SK-N-SH (cell line): ENCODE measurements around the gene FOXK1. TPM values are rescaled to one million over a fixed set of nuclear protein-coding genes. Genes with fewer than 3 reads are reported as not detected.

Source experiments
- CTCF ChIA-PET: fragments of 300-600, 350-600 bp; formaldehyde crosslinking; extraction: SDS; loops from one replicate; lab custom pipeline; 2021; lab: Yijun Ruan, JAX
- POLR2A ChIA-PET: fragments of 350-600 bp; sonication (Branson Sonifier 250); formaldehyde crosslinking; extraction: SDS; loops from one replicate; lab custom pipeline; 2020; ENCODE audit warnings: antibody characterized with exemption, inconsistent platforms; lab: Yijun Ruan, JAX
- DNase-seq: peaks from one replicate; pipeline ENCODE4 v3.0.0; 2012
- H2AFZ ChIP-seq: fragments of 200-600 bp; sonication (generic); 2 replicates; pipeline ENCODE4 v1.8.1; 2016; ENCODE audit warnings: antibody characterized with exemption, mild to moderate bottlenecking, low read depth
- H3F3A ChIP-seq: fragments of 200-600 bp; sonication (generic); replicated peaks from 2 replicates; pipeline ENCODE3; 2016; ENCODE audit warnings: antibody characterized with exemption, mild to moderate bottlenecking; ENCODE audit not compliant: insufficient read depth
- H3K27ac ChIP-seq, 2 experiments: fragments of 200-500 bp in 1 of 2; fragments of 200-600 bp in 1 of 2; sonication (Bioruptor generic) in 1 of 2; sonication (generic), shearing (Covaris generic) in 1 of 2; 2 replicates each; pipeline versions ENCODE4 v1.5.1 to v1.6.1; 2014 to 2016; ENCODE audit warnings: low read depth in 2 of 2, inconsistent platforms in 1 of 2, low read length in 1 of 2, mild to moderate bottlenecking in 1 of 2, mixed read lengths in 1 of 2
- H3K27me3 ChIP-seq: fragments of 200-600 bp; sonication (generic), shearing (Covaris generic); 2 replicates; pipeline ENCODE4 v1.6.1; 2016; ENCODE audit warnings: mixed run types; ENCODE audit not compliant: insufficient read depth
- H3K36me3 ChIP-seq, 2 experiments: fragments of 200-500 bp in 1 of 2; fragments of 200-600 bp in 1 of 2; sonication (Bioruptor generic) in 1 of 2; sonication (generic) in 1 of 2; replicated peaks in 1 of 2; 2 replicates each; pipeline versions ENCODE3 to v1.5.1; 2014 to 2016; ENCODE audit warnings: low read length in 1 of 2, mild to moderate bottlenecking in 1 of 2; ENCODE audit not compliant: insufficient read depth in 2 of 2, control insufficient read depth in 1 of 2
- H3K4me1 ChIP-seq, 2 experiments: fragments of 200-500 bp in 1 of 2; fragments of 200-600 bp in 1 of 2; sonication (Bioruptor generic) in 1 of 2; sonication (generic), shearing (Covaris generic) in 1 of 2; 2 replicates each; pipeline versions ENCODE4 v1.5.1 to v1.6.1; 2014 to 2016; ENCODE audit warnings: low read depth in 1 of 2, low read length in 1 of 2, mixed run types in 1 of 2; ENCODE audit not compliant: insufficient read depth in 2 of 2, control insufficient read depth in 1 of 2
- H3K4me2 ChIP-seq: fragments of 200-600 bp; sonication (generic), shearing (Covaris generic); 2 replicates; pipeline ENCODE4 v1.6.1; 2017; ENCODE audit warnings: mixed run types
- H3K4me3 ChIP-seq, 2 experiments: fragments of 200-500 bp in 1 of 2; fragments of 200-600 bp in 1 of 2; sonication (Bioruptor generic) in 1 of 2; sonication (generic), shearing (Covaris generic) in 1 of 2; 2 replicates each; pipeline versions ENCODE4 v1.5.1 to v1.8.1; 2014 to 2016; ENCODE audit warnings: low read depth in 2 of 2, inconsistent platforms in 1 of 2, low read length in 1 of 2, mild to moderate bottlenecking in 1 of 2, mixed read lengths in 1 of 2, moderate library complexity in 1 of 2
- H3K79me2 ChIP-seq: fragments of 200-600 bp; sonication (generic); 2 replicates; pipeline ENCODE4 v1.8.1; 2017; ENCODE audit warnings: mild to moderate bottlenecking; ENCODE audit not compliant: insufficient read depth
- H3K9ac ChIP-seq: fragments of 200-600 bp; sonication (generic); 2 replicates; pipeline ENCODE4 v1.6.1; 2017; ENCODE audit warnings: mixed run types
- H3K9me2 ChIP-seq: fragments of 200-600 bp; sonication (generic); 2 replicates; pipeline ENCODE4 v1.6.1; 2017; ENCODE audit warnings: mixed run types
- H3K9me3 ChIP-seq: fragments of 200-600 bp; sonication (generic); 2 replicates; pipeline ENCODE4 v1.6.1; 2017; ENCODE audit warnings: mixed run types, mild to moderate bottlenecking, moderate library complexity
- H4K20me1 ChIP-seq: fragments of 200-600 bp; sonication (generic); 2 replicates; pipeline ENCODE4 v1.6.1; 2017; ENCODE audit warnings: mild to moderate bottlenecking, mixed run types; ENCODE audit not compliant: insufficient read depth
- EP300 ChIP-seq, 2 experiments: IDR thresholded peaks; 2 replicates each; pipeline versions ENCODE4 v1.4.0 to v1.6.1; 2012; ENCODE audit warnings: borderline replicate concordance in 1 of 2, low read depth in 1 of 2, low read length in 1 of 2
- EZH2phosphoT487 ChIP-seq: fragments of 200-600 bp; sonication (generic); IDR thresholded peaks from 2 replicates; pipeline ENCODE4 v1.6.1; 2017; ENCODE audit warnings: low read depth, mixed run types, mild to moderate bottlenecking, antibody characterized with exemption, moderate library complexity, borderline replicate concordance
- GABPA ChIP-seq: IDR thresholded peaks from 2 replicates; pipeline ENCODE4 v1.4.0; 2012; ENCODE audit warnings: low read depth, mild to moderate bottlenecking
- GATA2 ChIP-seq: sonication (generic); formaldehyde crosslinking; IDR thresholded peaks from 2 replicates; pipeline ENCODE4 v1.5.0; 2020; ENCODE audit warnings: mild to moderate bottlenecking, missing genetic modification reagents
- MXI1 ChIP-seq: IDR thresholded peaks from 2 replicates; pipeline ENCODE4 v1.6.1; 2012; ENCODE audit warnings: mild to moderate bottlenecking, low read depth, low read length, improper control_type of control experiment
- PBX3 ChIP-seq: IDR thresholded peaks from 2 replicates; pipeline ENCODE4; 2012
- POLR2AphosphoS5 ChIP-seq: IDR thresholded peaks from 2 replicates; pipeline ENCODE4 v1.6.1; 2012; ENCODE audit warnings: low read depth, low read length
- REST ChIP-seq: IDR thresholded peaks from 2 replicates; pipeline ENCODE4 v1.6.1; 2012; ENCODE audit warnings: mild to moderate bottlenecking, low read depth, low read length, moderate library complexity
- RXRA ChIP-seq: IDR thresholded peaks from 2 replicates; pipeline ENCODE4 v1.4.0; 2012; ENCODE audit warnings: low read depth, mild to moderate bottlenecking, borderline replicate concordance
- TAF1 ChIP-seq: IDR thresholded peaks from 2 replicates; pipeline ENCODE4 v1.6.1; 2012; ENCODE audit warnings: low read depth, mild to moderate bottlenecking, low read length, moderate library complexity, borderline replicate concordance
- TCF12 ChIP-seq: IDR thresholded peaks from 2 replicates; pipeline ENCODE4 v1.4.0; 2012
- USF1 ChIP-seq: IDR thresholded peaks from 2 replicates; pipeline ENCODE4 v1.4.0; 2012; ENCODE audit warnings: low read depth, borderline replicate concordance
- USF2 ChIP-seq: fragments of 150-350 bp; IDR thresholded peaks from 2 replicates; pipeline ENCODE4 v1.6.1; 2017; ENCODE audit warnings: antibody characterized with exemption, low read length, low read depth, borderline replicate concordance
- ZBTB33 ChIP-seq: IDR thresholded peaks from 2 replicates; pipeline ENCODE4 v1.4.0; 2012; ENCODE audit warnings: low read depth, borderline replicate concordance
- WGBS: methylation state at CpG from one replicate; pipeline ENCODE4 v1.1.6; 2017; ENCODE audit warnings: low lambda C conversion rate; 5-methylcytosine and 5-hydroxymethylcytosine counted together
- polyA plus RNA-seq, 3 experiments: library from polyadenylated mRNA; depleted of rRNA; stranded (reverse); fragments of >200 nt; gene quantifications; 2 replicates each; pipeline ENCODE4 v1.2.3, GENCODE V29; 2012

The FOXK1 gene
- polyA plus RNA-seq, 1 of the 3 experiments (the other 2 are of a cell fraction), result 4.7 TPM

- peak overlapping the region in 1 of 2 experiments; percentile 37; a peak in 1 of 4 replicates for H3K27ac ChIP-seq
- POLR2A ChIA-PET, result interaction anchor here (0.6 to 3.3 kb wide), 5 partner anchors 9 to 94 kb away, joined by 3 to 68 read pairs (median 3); partner anchors contain the start of gene AP5Z1
- no peak for DNase-seq
Observed at GRCh38 chr7:4681218-4681851, 760 bp upstream of the FOXK1 start.

More at GRCh38 chr7:4681218-4681851, 760 bp upstream of the FOXK1 start:
- H3K9ac ChIP-seq, result peak overlapping the region; percentile 53; the same call in 1 of the 2 replicates
- H3K4me1 ChIP-seq, result peaks cover 6 to 18% of the 10 kb centered on the region in 2 experiments; a peak in 1 of 4 replicates
- H3K79me2 ChIP-seq, result peaks cover 39% of the 10 kb centered on the region
- TF ChIP-seq MXI1 (no peak), USF1 (no peak), TCF12 (no peak), EP300 (IDR thresholded peaks at IDR 0.05; ENCODE audit: borderline replicate concordance in 1 of 2, low read depth in 1 of 2, low read length in 1 of 2) (no peak), EZH2phosphoT487 (no peak), USF2 (no peak), TAF1 (no peak), ZBTB33 (no peak), PBX3 (no peak), GABPA (no peak), REST (no peak), POLR2AphosphoS5 (no peak), GATA2 (CRISPR knock-in tag) (no peak), RXRA (no peak)
- CTCF ChIA-PET, result interaction anchor here (1.3 to 5.7 kb wide), 2 partner anchors 40 to 49 kb away, joined by 4 to 49 read pairs; no protein-coding TSS in a partner anchor
- no peaks in the 10 kb centered on the region for H3K9me2 ChIP-seq
- H3K27me3 ChIP-seq, result no peaks in the 10 kb centered on the region
- H4K20me1 ChIP-seq, result peaks cover 20% of the 10 kb centered on the region
- WGBS, result 96% methylated on average over 6 of the region's 6 CpGs
- no peaks in the 10 kb centered on the region for H3K9me3 ChIP-seq
- peaks cover 12% of the 10 kb centered on the region for H3F3A ChIP-seq
- peak overlapping the region; percentile 57; the same call in 1 of the 2 replicates for H3K4me2 ChIP-seq
- H2AFZ ChIP-seq, result peak overlapping the region; percentile 92
- peak overlapping the region; percentile 51 to 70; a peak in 3 of 4 replicates for H3K4me3 ChIP-seq
- H3K36me3 ChIP-seq, result peaks cover 0 to 4% of the 10 kb centered on the region in 2 experiments
